ENCODE measurements around the gene RNF13.
A peak's percentile ranks its signal among the peaks of the same experiment; 100 is the strongest.

Gene RNF13

DNA sequence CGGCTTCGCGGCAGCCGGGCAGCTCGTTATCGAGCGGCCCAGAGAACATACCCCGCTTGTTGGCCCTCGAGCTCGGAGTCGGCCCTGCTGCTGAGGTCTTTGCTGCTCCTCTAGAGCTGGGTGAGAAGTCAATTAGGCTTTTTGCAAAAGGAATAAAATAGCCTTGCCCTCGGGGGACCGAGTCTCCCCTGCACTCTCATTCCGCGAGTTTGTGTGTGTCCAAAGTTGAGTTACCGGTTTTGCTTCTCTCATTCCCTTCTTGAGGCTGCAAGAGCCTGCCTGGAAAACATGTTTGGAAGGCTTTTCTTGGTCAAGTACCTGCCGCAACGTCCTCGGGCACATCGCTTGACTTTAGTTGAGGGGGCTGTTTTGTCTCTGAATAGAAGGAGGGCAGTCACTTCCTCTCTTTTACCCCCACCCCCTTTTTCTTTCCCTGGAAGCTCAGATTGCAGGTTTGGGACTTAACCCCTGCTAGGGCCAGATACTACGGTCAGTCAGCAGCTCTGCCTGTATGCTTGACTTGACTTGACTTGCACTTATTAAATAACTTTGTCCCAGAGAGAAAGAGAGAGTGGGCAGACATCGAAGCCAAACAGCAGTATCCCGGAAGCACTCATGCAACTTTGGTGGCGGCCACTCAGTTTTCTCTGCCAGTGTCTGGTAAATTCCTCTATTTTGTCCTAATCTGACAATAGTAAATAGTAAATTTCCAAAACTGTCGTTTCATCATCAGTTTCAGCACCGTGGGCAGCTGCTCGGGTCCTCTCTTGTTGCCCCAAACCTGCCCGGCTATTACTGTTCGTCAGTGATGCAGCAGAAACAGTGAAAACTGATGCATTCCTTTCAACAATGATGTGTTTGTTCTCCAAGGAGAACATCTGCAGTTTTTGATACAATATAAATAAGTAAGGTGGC is 609 bp downstream of the RNF13 start:
- TF ChIP-seq FOXP2 (optimal IDR thresholded peaks at IDR 0.05; ENCODE audit: borderline replicate concordance, extremely low read depth, extremely low read length, insufficient read depth) (no peak), POLR2AphosphoS5 (IDR thresholded peaks at IDR 0.05; ENCODE audit: low read depth, low read length) (no peak), TAF1 (IDR thresholded peaks at IDR 0.05; ENCODE audit: borderline replicate concordance, insufficient read depth, low read length) (no peak), SIN3A (IDR thresholded peaks at IDR 0.05; ENCODE audit: borderline replicate concordance, insufficient read depth, low read length) (peak; percentile 12; the same call in 1 of the 2 replicates)
- TF ChIP-seq, protein P1, sequence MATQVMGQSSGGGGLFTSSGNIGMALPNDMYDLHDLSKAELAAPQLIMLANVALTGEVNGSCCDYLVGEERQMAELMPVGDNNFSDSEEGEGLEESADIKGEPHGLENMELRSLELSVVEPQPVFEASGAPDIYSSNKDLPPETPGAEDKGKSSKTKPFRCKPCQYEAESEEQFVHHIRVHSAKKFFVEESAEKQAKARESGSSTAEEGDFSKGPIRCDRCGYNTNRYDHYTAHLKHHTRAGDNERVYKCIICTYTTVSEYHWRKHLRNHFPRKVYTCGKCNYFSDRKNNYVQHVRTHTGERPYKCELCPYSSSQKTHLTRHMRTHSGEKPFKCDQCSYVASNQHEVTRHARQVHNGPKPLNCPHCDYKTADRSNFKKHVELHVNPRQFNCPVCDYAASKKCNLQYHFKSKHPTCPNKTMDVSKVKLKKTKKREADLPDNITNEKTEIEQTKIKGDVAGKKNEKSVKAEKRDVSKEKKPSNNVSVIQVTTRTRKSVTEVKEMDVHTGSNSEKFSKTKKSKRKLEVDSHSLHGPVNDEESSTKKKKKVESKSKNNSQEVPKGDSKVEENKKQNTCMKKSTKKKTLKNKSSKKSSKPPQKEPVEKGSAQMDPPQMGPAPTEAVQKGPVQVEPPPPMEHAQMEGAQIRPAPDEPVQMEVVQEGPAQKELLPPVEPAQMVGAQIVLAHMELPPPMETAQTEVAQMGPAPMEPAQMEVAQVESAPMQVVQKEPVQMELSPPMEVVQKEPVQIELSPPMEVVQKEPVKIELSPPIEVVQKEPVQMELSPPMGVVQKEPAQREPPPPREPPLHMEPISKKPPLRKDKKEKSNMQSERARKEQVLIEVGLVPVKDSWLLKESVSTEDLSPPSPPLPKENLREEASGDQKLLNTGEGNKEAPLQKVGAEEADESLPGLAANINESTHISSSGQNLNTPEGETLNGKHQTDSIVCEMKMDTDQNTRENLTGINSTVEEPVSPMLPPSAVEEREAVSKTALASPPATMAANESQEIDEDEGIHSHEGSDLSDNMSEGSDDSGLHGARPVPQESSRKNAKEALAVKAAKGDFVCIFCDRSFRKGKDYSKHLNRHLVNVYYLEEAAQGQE (IDR thresholded peaks at IDR 0.05; ENCODE audit: insufficient read depth in 1 of 2, low read depth in 2 of 2, low read length in 2 of 2) = peak; percentile 78 to 91

DNA sequence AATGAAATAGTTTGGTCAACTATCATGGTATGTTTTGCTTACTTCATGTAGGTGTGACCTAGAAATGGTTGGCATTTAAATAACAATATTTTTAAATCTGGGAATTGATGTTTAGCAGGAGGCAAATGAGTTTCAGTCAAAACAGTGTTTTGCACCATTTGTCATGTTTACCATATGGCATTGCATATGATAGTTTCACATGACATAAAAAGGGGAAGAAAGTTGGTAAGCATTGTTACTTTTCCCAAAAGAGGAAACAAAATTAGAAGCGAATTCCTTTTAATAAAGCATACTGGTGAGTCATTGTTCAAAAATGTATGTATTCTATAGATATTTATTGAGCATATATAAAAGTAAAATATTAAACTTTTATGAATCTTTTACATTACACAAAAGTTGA is 2.3 kb downstream of the RNF13 start:
- TF ChIP-seq, protein P1 (IDR thresholded peaks at IDR 0.05; ENCODE audit: insufficient read depth in 1 of 2, low read depth in 2 of 2, low read length in 2 of 2) = no peak
- TF ChIP-seq POLR2AphosphoS5 (IDR thresholded peaks at IDR 0.05; ENCODE audit: low read depth, low read length) (no peak), FOXP2 (optimal IDR thresholded peaks at IDR 0.05; ENCODE audit: borderline replicate concordance, extremely low read depth, extremely low read length, insufficient read depth) (no peak), TAF1 (IDR thresholded peaks at IDR 0.05; ENCODE audit: borderline replicate concordance, insufficient read depth, low read length) (no peak), SIN3A (IDR thresholded peaks at IDR 0.05; ENCODE audit: borderline replicate concordance, insufficient read depth, low read length) (no peak)

DNA sequence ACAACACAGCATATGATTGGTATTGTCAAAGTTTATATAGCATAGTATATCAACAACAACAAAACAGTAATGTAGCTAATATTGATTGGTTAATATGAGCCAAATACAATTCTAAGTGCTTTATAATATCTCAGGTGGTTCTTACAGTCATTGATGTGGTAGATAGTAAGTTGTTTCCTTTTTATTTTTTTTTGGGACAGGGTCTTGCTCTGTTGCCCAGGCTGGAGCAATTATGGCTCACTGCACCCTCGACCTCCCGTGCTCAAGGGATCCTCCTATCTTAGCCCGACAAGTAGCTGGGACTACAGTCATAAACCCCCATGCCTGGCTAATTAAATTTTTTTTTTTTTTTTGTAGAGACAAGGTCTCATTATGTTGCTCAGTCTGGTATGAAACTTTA is 2.7 kb downstream of the RNF13 start:
- no peak for TF ChIP-seq FOXP2 (optimal IDR thresholded peaks at IDR 0.05; ENCODE audit: borderline replicate concordance, extremely low read depth, extremely low read length, insufficient read depth)
- no peak for TF ChIP-seq TAF1 (IDR thresholded peaks at IDR 0.05; ENCODE audit: borderline replicate concordance, insufficient read depth, low read length)
- TF ChIP-seq SIN3A (IDR thresholded peaks at IDR 0.05; ENCODE audit: borderline replicate concordance, insufficient read depth, low read length) = no peak
- TF ChIP-seq, protein P1 (IDR thresholded peaks at IDR 0.05; ENCODE audit: insufficient read depth in 1 of 2, low read depth in 2 of 2, low read length in 2 of 2) = no peak
- TF ChIP-seq POLR2AphosphoS5 (IDR thresholded peaks at IDR 0.05; ENCODE audit: low read depth, low read length) = no peak

DNA sequence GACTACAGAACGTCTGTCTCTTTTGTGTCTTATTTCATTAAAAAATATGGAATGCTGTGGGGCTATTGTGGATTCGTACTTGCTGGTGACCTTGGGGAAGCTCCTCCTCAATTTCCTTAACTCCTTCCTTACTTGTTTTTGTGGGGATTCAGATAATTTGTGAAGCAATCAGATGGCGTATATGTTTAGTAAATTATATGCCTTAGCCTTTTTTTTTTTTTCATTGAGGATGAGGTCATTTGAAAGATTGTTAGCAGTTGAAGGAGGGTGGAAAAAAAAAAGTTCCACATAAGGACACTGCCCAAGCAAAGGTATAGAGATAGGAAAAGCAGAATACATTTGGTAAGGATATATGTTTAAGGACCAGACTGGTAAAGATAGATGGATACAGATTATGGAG is 3.3 kb downstream of the RNF13 start:
- TF ChIP-seq TAF1 (IDR thresholded peaks at IDR 0.05; ENCODE audit: borderline replicate concordance, insufficient read depth, low read length) = no peak
- no peak for TF ChIP-seq FOXP2 (optimal IDR thresholded peaks at IDR 0.05; ENCODE audit: borderline replicate concordance, extremely low read depth, extremely low read length, insufficient read depth)
- no peak for TF ChIP-seq SIN3A (IDR thresholded peaks at IDR 0.05; ENCODE audit: borderline replicate concordance, insufficient read depth, low read length)
- no peak for TF ChIP-seq POLR2AphosphoS5 (IDR thresholded peaks at IDR 0.05; ENCODE audit: low read depth, low read length)
- TF ChIP-seq, protein P1 (IDR thresholded peaks at IDR 0.05; ENCODE audit: insufficient read depth in 1 of 2, low read depth in 2 of 2, low read length in 2 of 2) = no peak
